ENCODE measurements around the gene PRKCB.
"Not testable (repeated sequence)": the region's sequence is repeated elsewhere in the genome, so short reads cannot be mapped to it uniquely, and the experiment has no call there.

PRKCB gene

DNA sequence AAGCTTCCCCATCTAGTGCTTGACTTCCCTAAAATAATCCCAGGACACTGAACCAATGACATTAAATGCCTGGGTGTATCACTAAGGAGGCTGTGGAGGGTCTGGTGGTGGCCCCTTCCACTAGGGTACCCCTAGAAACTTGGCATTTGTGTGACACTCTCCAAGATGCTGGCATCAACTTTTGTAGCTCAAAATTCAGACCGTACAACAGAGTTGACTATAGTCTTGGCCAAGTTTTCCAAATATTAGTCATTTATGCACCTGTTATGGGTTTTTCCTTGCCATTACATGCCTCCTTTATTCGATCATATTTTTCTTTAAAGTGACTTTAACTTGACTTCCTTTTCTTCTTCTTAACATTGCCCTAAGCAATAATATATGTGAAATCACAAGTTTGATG is 295.5 kb downstream of the PRKCB start:
- DNase-seq (ENCODE audit: low read depth in 2 of 2), result no peak

DNA sequence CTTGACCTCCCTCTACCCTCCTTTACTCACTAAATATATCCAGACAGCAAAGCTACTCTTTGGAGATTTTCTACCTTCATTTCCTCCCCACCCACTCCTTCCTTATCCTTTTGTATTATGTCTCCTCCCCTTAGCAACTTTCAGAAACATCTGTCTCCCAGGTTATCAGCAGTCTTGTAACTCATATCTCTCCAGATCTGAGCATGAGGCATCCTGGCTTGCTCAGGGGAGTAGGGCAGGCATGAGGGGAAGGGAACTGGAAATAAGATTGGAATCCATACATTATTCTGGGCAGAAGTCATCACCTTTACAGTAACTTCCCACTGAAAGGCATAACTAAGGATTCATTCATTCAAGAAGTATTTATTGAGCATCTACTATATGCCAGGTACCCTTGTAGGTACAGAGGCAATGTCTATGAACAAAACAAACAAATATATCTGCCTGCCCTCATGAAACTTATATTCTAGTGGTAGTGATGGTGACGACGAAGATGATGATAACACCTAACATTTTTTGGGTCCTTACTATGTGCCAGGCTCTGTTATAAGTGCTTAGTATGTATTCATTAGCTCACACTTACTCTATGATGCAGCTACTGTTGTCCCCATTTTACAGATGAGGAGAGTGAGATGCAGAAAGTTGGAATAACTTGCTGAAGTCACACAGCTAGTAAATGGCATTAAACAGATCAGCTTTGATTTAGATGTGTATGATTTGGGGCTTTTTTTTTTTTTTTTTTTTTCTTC is 296.4 kb downstream of the PRKCB start:
- no peak for DNase-seq (ENCODE audit: low read depth in 2 of 2)

GRCh38 chr16:24132797-24133155 is 297.0 kb downstream of the PRKCB start:
- DNase-seq (ENCODE audit: low read depth in 2 of 2), result no peak

GRCh38 chr16:24135624-24136565 is 300.1 kb downstream of the PRKCB start:
- no peak for DNase-seq (ENCODE audit: low read depth in 2 of 2)

DNA sequence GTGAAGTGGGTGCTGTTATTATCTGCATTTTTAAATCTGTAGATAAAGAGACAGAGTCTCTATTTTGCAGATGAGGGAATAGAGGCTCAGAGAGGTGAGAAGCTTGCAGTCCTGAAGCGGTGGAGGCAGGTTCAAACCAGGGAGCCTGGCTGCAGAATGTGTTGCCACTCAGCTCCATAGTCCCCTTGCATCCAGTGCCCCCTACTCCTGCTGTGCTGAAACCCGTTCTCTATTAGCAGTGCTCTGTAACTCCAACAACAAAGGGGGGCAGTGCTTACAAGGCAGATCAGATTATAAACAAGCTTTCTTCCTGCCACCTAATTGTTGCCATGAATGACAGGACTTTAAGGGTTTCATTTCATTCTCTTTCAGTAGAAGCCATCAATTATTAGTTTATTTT is 302.2 kb downstream of the PRKCB start:
- no peak for DNase-seq (ENCODE audit: low read depth in 2 of 2)

GRCh38 chr16:24138575-24138974 is 302.8 kb downstream of the PRKCB start:
- DNase-seq (ENCODE audit: low read depth in 2 of 2), result no peak

DNA sequence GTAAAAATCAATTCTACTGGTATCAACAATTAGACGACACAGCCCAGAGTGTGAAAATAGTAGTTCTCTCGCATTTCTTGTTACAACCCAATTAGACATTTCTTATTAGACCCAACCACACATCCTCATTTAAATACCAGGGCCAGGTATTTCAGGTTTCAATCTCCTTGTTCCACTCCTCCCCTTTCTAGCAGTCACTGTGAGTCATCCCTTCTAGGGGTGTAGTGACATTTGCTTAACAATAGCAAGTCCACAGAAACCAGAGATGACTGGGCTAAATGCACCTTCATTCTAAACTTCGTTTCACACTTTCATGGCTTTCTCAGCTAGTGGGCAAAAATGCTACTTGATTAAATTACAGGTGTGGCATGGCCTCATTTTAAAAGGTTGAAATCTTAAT is 303.5 kb downstream of the PRKCB start:
- DNase-seq (ENCODE audit: low read depth in 2 of 2), result peak; percentile 3 to 4

GRCh38 chr16:24140730-24141129 is 304.9 kb downstream of the PRKCB start:
- DNase-seq (ENCODE audit: low read depth in 2 of 2), result no peak

DNA sequence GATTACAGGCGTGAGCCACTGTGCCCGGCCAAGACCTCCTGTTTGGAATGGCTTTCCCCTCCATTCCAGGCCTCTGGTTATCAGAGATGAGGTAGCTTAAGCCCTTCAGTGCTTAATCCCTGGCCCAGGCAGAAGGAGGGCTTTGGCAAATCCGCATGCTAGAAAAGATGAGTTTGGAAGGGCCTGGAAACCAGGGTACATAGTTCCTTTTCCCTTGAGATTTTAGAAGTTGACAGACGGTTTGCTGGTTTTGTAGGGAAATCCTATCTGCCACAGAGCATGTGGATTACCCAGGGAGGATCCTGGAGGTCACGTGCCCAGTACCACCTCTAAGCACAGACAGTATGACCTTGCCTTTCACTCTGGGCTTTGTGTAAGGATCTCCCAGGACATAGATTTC is 305.7 kb downstream of the PRKCB start:
- DNase-seq (ENCODE audit: low read depth in 2 of 2), result no peak

DNA sequence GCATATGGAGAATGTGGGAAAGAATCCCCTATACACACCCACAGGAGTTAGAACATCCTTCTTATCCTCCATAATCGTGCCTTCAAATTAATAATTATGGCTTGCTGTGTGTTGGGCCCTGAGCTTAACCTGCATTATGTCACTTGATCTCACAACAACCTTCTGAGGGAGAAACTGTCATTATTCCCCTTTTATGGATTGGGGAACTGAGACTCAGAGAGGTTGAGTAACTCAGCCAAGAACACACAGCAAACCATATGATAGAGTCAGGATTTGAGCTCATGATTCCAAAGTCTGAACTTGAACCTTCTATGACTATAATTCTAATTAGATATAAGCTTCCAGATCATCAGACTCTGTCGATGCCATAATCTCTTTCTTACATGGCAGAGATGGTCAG is 306.1 kb downstream of the PRKCB start:
- no peak for DNase-seq (ENCODE audit: low read depth in 2 of 2)

GRCh38 chr16:24145927-24146326 is 310.1 kb downstream of the PRKCB start:
- DNase-seq (ENCODE audit: low read depth in 2 of 2), result no peak

GRCh38 chr16:24146518-24146917 is 310.7 kb downstream of the PRKCB start:
- no peak for DNase-seq (ENCODE audit: low read depth in 2 of 2)

DNA sequence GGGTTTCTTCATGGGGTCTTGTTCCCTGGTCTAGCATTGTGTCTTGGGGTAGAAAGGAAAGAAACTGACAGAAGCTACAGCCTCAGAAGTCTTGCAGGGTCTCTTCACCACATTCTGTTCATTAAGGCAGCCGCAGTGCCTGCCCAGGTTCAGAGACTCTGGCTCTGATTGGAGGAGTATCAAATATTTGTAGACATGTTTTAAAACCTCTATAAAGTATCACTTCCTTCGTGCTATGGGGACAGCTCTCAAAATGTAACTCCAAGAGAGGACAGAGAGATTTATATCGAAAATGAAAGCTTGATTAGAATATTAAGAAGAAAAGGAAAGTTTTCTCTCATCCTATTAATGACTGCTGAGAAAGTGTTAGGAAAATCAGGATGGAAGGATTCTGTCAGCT is 313.3 kb downstream of the PRKCB start:
- DNase-seq (ENCODE audit: low read depth in 2 of 2), result no peak

DNA sequence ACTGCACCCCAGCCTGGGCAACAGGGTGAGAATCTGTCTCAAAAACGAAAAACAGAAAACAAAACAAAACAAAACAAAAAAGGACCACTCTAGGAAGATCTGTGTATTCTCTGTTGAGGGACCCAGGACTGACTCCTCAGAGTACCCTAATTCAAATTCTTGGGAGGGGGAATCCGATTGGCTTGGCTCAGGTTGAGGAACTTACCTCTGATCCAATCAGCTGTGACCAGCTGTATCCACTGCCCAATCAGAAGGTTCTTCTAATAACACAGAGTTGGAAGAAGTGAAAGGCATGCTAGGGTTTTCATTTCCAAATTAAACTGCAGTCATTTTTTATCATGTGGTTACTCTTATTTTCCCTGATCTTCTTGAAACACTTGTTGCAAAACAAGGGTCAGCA is 314.5 kb downstream of the PRKCB start:
- no peak for DNase-seq (ENCODE audit: low read depth in 2 of 2)

DNA sequence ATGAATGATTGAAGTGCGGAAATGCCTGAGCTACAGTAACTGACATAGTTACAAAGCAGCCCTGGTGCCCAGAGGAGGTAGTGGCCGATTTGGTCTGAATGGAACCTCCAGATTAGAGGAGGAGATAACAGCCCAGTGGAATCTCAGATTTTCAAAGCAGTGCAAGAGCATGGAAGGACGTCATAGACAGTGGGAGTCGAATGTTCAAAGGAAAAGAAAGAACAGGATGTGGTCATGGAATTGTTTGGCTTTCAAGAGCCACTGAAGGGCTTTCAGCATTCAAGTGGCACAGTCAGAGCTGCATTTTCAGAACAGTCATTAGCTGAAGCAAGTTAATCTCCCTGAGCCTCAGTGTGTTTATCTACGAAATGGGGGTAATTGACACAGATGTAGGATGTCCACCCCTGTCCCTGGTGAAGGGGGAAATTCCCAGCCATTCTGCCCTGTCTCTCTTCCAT is 315.7 kb downstream of the PRKCB start:
- peak; percentile 2 to 5 for DNase-seq (ENCODE audit: low read depth in 2 of 2)

DNA sequence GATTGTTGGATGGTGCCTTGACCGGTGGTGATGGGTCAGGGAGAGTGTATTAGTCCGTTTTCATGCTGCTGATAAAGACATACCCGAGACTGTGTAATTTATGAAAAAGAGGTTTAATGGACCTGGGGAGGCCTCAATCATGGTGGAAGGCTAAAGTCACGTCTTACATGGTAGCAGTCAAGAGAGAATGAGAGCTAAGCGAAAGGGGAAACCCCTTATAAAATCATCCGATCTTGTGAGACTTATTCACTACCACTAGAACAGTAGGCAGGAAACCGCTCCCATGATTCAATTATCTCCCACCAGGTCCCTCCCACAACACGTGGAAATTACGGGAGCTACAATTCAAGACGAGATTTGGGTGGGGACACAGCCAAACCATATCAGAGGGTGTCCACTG is 316.3 kb downstream of the PRKCB start:
- DNase-seq (ENCODE audit: low read depth in 2 of 2), result not testable (repeated sequence)

DNA sequence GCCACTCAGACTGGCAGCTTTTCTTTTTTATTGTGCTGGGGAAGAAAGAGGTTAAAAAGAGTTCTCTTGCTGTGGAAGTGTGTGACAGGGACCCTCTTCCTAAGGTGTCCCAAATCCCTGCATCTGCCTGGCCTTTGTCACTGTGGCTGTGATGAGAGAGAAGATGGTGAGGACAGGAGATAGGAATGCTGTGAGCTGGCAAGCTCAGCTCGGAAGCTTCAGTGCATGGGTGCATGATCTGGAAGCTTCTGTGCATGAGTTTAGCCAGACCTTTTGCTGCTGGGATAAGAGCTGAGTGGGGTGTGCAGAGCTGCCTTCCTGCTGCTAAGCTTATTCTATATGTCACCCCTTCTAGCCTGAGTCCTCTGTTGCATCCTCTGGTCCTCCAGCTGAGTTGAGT is 317.0 kb downstream of the PRKCB start:
- no peak for DNase-seq (ENCODE audit: low read depth in 2 of 2)

DNA sequence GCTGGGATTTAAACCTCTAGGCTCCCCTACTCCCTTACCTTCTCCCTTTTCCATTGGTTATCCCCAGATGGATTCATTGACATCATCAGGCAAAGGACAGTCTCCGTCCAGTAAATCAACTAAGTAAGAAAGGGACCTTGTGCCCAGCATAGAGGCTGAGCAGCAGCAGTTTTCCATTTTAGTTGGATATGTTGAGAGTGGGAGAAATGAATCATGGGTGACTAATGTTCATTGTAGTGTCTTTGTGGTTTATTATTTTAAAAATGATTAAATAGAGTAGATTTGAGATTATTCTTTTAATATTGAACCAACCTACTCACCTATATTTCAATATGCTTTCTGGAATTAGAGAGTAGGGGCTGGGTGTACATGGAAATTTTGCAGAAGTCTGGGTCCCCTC is 321.0 kb downstream of the PRKCB start:
- no peak for DNase-seq (ENCODE audit: low read depth in 2 of 2)

DNA sequence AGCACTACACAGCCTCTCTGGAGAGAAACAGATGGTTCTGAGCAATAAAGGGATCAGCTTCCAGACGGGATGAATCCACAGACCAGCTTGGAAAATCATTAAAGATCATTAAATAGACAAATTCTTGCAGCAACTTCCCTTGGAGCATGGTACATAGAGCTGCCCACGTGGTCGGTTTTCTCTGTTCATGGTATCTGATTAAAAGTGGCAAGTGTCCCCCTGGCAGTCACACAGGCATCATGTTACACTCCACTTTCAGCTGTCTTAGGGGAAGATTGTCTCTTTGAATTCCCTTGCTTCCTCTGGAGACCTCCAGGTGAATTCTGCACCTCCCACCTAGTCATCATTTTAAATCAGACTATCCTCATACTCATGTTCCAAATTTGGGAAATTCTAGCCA is 328.2 kb downstream of the PRKCB start:
- DNase-seq (ENCODE audit: low read depth in 2 of 2), result no peak

GRCh38 chr16:24164416-24164815 is 328.6 kb downstream of the PRKCB start:
- DNase-seq (ENCODE audit: low read depth in 2 of 2), result no peak

- DNase-seq (ENCODE audit: low read depth in 2 of 2), result no peak
These were observed 329.5 kb downstream of the PRKCB start for GRCh38 chr16:24165273-24165672.

DNA sequence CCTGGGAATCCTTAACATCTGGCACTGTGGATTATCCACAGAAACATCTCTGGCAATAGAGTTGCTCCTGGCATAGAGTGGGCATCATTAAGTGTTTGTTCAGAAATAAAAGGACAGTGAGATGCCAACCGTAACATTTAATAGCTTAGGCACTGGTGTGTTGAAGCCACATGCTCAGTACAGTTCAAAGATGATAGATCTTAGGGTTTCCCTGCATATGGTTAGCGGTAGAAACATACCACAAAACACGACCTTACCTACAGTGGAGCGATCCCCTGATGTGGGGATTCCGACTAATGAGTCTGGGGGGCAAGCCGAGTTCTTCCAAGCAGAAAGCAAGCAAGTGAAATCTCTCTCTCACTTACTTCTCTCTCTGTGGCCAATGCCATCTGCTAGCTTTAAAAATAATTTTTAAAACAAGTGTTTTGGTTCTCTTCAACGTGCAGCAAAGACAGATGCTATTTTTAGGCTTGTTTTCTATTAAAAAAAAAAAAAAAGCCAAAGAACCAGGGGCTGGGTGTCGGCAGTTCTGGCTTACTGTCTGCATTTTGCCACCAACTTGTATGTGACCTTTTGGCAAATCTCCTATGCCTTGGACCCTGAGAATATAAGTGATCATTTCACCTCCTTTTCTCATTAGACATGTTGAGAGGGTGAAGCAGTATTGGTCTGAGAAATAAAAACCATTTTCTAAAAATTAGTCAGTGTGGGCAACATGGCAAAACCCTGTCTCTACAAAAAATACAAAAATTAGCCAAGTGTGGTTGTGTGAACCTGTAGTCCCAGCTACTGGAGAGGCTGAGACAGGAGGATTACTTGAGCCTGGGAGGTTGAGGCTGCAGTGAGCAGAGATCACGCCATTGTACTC is 331.1 kb downstream of the PRKCB start:
- DNase-seq (ENCODE audit: low read depth in 2 of 2), result no peak

All from stimulated activated CD4-positive, alpha-beta T cell treated with anti-CD3 and anti-CD28 coated beads, Interleukin-15, amount 100 ng/mL, for 48 hours (primary cell).